DND-41 (cell line): ENCODE results near the gene ARHGAP8.

Experiments used
- EZH2 ChIP-seq: IDR thresholded peaks from 3 replicates; pipeline ENCODE4 v1.6.1; 2012; ENCODE audit warnings: borderline replicate concordance, low read depth, mild to moderate bottlenecking, moderate library complexity, low read length, inconsistent platforms; ENCODE audit not compliant: severe bottlenecking
- TF ChIP-seq, protein P1 (sequence below): IDR thresholded peaks from 2 replicates; pipeline ENCODE4 v1.5.1; 2012; ENCODE audit warnings: borderline replicate concordance, low read length, moderate library complexity, mild to moderate bottlenecking; ENCODE audit not compliant: poor library complexity, severe bottlenecking; ENCODE audit errors: extremely low read depth

GRCh38 chr22:44823396-44823795, 71.0 kb downstream of the ARHGAP8 start:
- TF ChIP-seq, protein P1, sequence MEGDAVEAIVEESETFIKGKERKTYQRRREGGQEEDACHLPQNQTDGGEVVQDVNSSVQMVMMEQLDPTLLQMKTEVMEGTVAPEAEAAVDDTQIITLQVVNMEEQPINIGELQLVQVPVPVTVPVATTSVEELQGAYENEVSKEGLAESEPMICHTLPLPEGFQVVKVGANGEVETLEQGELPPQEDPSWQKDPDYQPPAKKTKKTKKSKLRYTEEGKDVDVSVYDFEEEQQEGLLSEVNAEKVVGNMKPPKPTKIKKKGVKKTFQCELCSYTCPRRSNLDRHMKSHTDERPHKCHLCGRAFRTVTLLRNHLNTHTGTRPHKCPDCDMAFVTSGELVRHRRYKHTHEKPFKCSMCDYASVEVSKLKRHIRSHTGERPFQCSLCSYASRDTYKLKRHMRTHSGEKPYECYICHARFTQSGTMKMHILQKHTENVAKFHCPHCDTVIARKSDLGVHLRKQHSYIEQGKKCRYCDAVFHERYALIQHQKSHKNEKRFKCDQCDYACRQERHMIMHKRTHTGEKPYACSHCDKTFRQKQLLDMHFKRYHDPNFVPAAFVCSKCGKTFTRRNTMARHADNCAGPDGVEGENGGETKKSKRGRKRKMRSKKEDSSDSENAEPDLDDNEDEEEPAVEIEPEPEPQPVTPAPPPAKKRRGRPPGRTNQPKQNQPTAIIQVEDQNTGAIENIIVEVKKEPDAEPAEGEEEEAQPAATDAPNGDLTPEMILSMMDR = no peak
- no peak for TF ChIP-seq EZH2
